Measurements from ENCODE around the gene GALNT18.

Gene GALNT18

DNA sequence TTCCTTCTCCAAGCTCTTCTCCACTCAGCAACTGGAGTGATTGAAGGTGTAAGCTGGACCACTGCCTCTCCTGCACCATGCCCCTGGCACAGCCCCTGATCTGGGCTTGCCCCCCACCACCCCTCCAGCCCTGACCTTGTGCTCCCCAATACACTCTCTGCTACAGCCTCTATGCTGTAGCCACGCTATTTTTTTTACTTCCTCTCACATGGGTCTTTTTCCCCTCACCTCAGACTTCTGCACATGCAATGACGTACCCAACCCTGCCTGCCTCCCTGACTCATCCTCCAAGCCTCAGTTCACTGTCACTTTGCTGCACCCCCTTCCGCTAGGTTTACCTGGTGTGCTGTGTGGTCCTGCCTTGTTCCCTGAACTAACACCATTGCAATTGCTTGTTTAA lies 277.8 kb downstream of the GALNT18 start:
- DNase-seq (ENCODE audit: low read depth), result no peak

DNA sequence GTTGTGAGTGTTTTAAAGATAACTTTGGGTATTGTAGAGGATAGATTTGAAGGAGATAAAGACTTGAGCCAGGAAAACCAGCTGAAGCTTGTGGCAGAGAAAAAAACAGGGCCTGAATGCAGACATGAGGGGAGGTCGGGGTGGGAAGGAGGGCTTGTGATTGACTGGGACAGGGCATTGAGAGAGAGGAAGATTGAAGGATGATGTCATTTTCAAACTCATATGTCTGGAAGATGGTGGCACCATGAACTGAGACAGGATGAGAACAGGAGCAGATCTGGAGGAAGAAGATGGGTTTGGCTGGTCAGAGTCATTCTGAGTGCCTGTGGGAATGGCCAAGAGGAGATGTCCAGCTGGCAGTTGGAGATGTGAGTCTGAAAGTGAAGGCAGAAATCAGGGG lies 283.5 kb downstream of the GALNT18 start:
- DNase-seq (ENCODE audit: low read depth), result no peak

DNA sequence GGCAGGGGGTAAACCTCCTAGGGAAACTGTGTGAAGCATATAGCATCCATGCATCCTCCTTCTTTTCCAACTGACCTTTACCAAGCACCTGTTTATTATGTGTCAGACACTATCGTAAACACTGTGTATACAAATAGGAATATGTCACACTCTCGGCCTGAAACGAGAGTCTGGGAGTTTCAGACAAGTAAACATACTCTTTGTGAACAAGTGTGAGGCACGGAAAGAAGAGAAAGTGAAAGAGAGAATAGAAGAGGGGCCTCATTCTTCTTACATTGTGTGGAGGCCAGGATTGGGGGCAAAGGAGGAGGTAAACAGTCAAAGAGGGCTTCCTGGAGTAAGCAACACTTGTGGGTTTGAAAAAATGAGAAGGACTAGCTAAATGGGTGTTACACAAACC lies 285.1 kb downstream of the GALNT18 start:
- DNase-seq (ENCODE audit: low read depth), result no peak

- no peak for DNase-seq (ENCODE audit: low read depth)
Measured at GRCh38 chr11:11335043-11335442, 286.8 kb downstream of the GALNT18 start.

DNA sequence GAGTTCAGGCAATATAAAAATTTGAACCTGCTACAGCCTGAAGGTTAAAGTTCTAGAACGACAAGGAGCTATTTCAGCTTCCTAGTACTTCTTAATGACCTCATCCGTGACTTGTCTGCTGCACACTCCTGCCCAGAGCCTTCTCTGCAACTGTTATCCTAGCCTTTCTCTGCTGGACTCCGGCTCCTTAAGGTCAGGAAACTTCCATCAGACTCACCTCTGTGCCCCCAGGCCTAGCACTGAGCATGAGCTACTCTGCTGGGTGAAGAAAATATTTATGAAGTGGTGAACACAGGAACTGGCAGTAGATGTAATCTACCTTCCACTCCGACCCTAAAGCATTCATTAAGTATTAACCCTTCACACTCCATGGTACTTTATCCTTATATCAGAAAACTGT lies 287.2 kb downstream of the GALNT18 start:
- DNase-seq (ENCODE audit: low read depth), result no peak

GRCh38 chr11:11332141-11332710 lies 289.6 kb downstream of the GALNT18 start:
- no peak for DNase-seq (ENCODE audit: low read depth)

- DNase-seq (ENCODE audit: low read depth), result no peak
Measured at GRCh38 chr11:11329062-11329806, 292.6 kb downstream of the GALNT18 start.

GRCh38 chr11:11324090-11324489 lies 297.7 kb downstream of the GALNT18 start:
- DNase-seq (ENCODE audit: low read depth), result no peak

DNA sequence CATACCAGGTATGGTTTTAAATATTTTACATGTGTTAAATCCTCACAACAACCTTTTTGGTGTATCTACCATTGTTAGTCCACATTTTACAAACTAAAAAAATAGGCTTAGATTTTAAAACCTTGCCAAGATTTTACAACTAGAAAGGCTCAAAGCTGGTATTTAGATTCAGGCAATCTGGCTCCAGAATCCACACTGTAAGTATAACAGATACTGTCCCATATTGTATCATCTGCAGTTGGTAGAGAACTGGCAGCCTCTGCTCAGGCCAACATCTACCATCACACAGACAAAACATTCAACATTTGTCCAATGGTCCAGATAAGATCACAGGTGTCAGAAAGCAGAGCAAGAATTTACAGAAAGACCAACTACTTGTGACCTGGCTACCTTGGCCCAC lies 299.7 kb downstream of the GALNT18 start:
- DNase-seq (ENCODE audit: low read depth), result no peak

- DNase-seq (ENCODE audit: low read depth), result no peak
Measured at GRCh38 chr11:11320825-11321224, 301.0 kb downstream of the GALNT18 start.

DNA sequence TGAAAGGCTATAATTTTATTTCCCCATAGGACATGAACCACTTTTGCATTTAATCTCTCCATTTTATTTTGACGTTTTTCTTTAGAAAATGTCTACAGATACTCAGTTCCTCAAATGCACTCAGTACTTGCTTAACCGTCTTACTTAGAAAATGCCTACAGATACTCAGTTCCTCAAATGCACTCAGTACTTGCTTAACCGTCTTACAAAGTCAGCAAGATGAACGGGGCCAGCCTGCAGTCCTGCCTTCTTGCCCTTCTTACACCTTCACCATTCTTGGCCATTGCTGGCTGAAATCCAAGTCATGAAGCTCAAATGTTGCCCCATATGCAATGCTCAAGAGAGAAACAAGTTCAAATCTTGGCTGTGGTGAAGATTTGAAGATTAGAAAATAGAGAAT lies 302.8 kb downstream of the GALNT18 start:
- no peak for DNase-seq (ENCODE audit: low read depth)

DNA sequence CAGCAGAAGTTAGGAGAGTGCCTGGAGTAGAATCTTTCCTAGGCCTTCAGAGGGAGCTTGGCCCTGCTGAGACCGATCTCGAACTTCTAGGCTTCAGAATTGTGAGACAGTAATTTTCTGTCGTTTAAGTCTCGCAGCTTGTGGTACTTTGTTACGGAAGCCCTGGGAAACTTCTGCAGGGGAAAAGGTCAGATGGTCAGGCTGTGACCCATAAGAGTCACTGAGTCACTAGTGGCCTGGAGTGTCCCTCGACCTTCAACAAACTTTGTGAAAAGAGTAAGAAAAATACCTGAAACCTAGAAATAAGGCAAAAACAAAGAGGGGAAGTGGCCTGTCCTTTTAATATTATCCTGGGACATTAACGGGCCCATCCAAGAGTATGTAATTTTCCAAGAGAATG lies 303.3 kb downstream of the GALNT18 start:
- no peak for DNase-seq (ENCODE audit: low read depth)

DNA sequence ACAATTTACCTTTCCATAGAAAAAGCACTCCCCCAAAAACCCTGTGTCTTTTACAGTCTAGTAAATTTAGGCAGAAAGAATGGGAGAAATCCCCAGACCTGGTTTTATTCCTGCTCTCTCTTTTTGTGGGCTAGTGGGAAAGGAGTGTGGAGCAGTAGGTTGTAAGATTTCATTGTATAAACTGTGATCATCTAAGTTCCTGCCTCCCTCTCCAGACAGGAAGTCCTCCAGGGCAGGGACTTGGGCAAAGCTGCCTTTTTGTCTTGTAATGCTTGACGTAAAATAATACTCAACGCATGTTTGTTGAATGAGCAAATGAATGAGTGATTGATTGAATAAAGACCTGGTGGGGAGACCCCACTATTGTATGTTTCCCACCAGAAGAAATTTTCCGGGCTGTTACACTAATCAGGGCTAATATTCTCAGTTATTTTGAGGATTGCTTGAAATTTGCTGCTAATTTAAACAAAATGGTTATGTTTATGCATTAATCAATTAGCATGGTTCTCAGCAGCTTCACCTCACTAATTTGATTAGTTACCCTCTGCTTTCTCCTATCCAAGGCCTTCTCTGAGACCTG lies 305.1 kb downstream of the GALNT18 start:
- no peak for DNase-seq (ENCODE audit: low read depth)

DNA sequence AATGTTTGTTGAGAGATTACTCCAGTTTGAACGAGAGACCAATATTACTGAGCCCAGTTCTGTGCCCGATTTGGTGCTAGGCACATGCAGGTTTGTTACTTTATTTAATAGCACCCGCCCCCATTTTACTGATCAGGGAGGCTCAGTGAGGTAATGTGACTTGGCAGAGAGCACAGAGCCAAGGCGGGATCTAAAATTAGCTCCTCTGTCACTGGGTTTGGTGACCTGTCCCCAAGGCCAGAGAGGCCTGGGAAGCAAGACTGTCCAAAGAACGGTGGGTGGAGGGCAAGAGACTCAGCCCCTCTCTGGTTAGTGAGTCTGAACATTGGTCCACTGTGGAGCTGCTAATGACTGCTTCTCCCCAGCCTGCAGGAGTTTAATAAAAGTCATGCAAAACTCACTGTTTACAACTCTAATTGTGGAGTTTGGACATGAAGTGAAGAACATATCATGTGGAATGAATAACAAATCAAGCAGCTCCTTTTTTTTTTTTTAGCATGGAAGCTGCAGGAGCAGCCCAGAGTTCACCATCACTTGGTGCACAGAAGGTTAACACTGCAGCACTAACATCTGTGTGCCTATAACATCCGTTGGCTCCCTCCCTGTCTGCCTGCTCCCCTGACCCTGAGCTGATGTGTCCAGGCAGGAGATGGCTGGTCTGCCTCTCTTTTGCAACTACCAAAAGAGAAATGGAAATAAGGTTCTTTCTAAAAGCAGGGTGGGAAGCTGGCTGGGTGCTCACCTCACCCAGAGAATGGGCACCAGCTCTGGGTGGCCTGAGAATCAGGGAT lies 307.7 kb downstream of the GALNT18 start:
- no peak for DNase-seq (ENCODE audit: low read depth)

- DNase-seq (ENCODE audit: low read depth), result peak; percentile 4
Measured at GRCh38 chr11:11313426-11313825, 308.4 kb downstream of the GALNT18 start.

GRCh38 chr11:11312738-11313137 lies 309.1 kb downstream of the GALNT18 start:
- DNase-seq (ENCODE audit: low read depth), result no peak

DNA sequence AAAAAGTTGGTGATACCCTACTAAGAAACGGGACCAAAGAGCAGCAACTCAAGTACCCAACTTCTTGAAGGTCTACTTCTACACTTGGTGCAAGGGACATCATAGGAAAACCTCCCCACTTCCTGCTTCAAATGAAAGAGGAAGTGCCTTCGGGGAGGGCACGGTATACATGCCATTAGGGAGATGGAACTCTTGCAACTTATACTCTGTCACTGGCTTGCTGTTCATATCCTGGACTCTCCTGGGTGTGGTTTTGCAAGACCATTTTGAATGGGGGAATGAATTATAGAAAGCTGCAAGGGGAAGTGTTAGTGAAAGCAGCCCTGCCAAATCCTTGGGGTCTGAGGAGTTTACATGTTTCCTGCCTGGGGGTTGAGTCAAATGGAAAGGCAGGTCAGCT lies 310.6 kb downstream of the GALNT18 start:
- DNase-seq (ENCODE audit: low read depth), result no peak

DNA sequence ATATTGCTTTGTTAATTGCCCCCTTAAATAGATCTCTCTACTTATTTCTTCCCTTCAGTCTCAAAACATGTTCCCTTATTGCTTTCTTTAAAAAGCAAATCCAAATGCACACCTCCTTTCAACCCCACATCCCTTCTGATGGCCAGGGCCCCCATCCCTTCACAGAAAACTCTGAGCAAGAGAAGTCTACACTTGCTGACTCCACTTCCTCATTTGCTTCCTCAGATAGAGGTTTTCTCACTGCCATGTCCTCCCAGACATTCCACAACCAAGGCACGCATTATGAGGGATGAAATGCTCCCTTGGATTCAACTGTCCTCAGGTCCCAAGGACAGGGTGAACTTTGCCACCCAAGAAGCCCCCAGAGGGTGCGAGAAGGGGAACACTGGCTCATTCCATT lies 311.9 kb downstream of the GALNT18 start:
- no peak for DNase-seq (ENCODE audit: low read depth)

DNA sequence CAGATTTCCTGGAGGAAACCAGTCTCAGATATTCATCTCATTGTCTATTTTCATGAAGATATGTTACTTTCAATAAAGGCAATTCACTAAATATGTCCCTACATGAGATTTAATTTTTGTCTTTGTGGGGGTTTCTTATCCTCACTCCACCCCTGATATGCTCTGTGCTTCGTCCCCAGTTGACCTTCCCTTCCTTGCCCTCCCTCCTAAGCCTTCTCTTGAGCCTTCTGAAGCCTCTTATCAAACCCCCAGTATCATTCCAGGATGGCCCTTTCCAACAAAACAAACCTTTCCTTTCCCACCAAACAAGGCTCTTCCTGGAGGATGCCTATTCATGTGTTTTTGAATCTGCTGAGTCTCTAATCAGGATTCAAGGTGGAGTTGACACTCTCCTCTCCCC lies 313.6 kb downstream of the GALNT18 start:
- no peak for DNase-seq (ENCODE audit: low read depth)

DNA sequence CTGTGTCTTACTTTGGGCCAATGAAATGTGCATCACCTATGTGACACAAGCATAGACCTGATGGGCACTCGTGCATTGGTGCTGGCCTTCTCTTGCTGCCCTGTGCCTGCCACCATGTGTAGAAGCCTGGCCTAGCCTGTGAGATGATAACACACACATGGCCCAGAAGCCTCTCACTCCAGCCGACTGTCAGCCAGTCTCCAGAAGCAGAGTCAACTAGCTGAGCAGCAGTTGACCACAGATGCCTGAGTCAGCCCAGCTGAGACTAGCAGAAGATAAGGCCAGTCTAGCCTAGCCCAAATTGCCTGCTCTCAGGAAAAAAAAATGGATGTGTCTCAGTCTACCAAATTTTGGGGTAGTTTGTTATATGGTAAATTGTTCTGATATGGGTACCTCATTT lies 314.9 kb downstream of the GALNT18 start:
- DNase-seq (ENCODE audit: low read depth), result no peak

GRCh38 chr11:11304550-11304949 lies 317.3 kb downstream of the GALNT18 start:
- DNase-seq (ENCODE audit: low read depth), result no peak

- DNase-seq (ENCODE audit: low read depth), result no peak
Measured at GRCh38 chr11:11302565-11302964, 319.2 kb downstream of the GALNT18 start.

DNA sequence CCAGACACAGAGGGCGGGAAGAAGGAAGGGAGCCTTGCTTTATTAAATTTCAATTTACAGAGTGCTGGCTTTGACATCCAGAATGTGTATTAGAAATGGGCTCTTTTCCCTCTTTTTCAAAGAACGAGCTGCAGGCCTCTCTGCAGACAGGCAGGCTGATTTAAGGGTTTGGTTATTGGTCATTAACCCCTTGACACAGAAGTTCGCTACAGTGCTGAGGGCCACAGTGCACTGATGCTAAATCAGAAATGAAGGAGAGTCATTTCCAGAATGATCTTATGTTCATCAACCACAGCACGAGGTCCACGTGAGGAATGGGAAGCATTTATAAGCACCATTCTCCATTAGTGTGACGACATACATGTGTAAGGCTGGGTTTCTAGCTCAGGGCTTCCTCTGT lies 320.6 kb downstream of the GALNT18 start:
- DNase-seq (ENCODE audit: low read depth), result no peak

All from non-pigmented ciliary epithelial cell (primary cell).